GM12878 (cell line): Measurements from ENCODE around the gene PITPNC1. TPM values are rescaled to one million over a fixed set of nuclear protein-coding genes. Genes with fewer than 3 reads are reported as not detected.

Experiments
- ATF3 ChIP-seq: IDR thresholded peaks from 2 replicates; pipeline ENCODE4 v1.6.1; 2011; ENCODE audit warnings: low read depth, mild to moderate bottlenecking, low read length, moderate library complexity, borderline replicate concordance; ENCODE audit errors: extremely low read depth
- BCL11A ChIP-seq: IDR thresholded peaks from 2 replicates; pipeline ENCODE4 v1.6.1; 2011; ENCODE audit warnings: low read depth, low read length
- BRCA1 ChIP-seq: IDR thresholded peaks from 2 replicates; pipeline ENCODE4 v1.6.1; 2011; ENCODE audit warnings: low read depth, low read length, improper control_type of control experiment
- CBFB ChIP-seq: IDR thresholded peaks from 2 replicates; pipeline ENCODE4 v1.6.1; 2016; ENCODE audit warnings: antibody characterized with exemption, low read depth
- DPF2 ChIP-seq: fragments of 450-650 bp; IDR thresholded peaks from 2 replicates; pipeline ENCODE4 v1.6.1; 2017; ENCODE audit warnings: mild to moderate bottlenecking
- EGR1 ChIP-seq, 2 experiments: IDR thresholded peaks; 1 replicate in 1 of 2; 2 replicates in 1 of 2; pipeline ENCODE4 v1.6.1; 2011 to 2012; ENCODE audit warnings: low read depth in 2 of 2, low read length in 2 of 2, borderline replicate concordance in 1 of 2, mild to moderate bottlenecking in 1 of 2, moderate library complexity in 1 of 2
- HDAC6 ChIP-seq: fragments of 200-600 bp; sonication (generic); IDR thresholded peaks from one replicate; pipeline ENCODE4 v1.8.0; 2017; ENCODE audit warnings: antibody characterized with exemption; ENCODE audit not compliant: unreplicated experiment
- HDGF ChIP-seq: fragments of 450-650 bp; IDR thresholded peaks from 2 replicates; pipeline ENCODE4 v1.6.1; 2016; ENCODE audit warnings: antibody characterized with exemption
- MTA2 ChIP-seq: fragments of 450-650 bp; IDR thresholded peaks from 2 replicates; pipeline ENCODE4 v1.6.1; 2016; ENCODE audit warnings: low read depth, mild to moderate bottlenecking, moderate library complexity
- MYB ChIP-seq: fragments of 150-350 bp; IDR thresholded peaks from 2 replicates; pipeline ENCODE4 v1.6.1; 2014; ENCODE audit warnings: mild to moderate bottlenecking, low read depth, low read length, borderline replicate concordance
- PAX5 ChIP-seq: IDR thresholded peaks from 2 replicates; pipeline ENCODE4 v1.6.1; 2011; ENCODE audit warnings: low read depth, low read length, borderline replicate concordance
- POLR2A ChIP-seq: IDR thresholded peaks from 2 replicates; pipeline ENCODE4 v1.6.1; 2011; ENCODE audit warnings: low read depth, mild to moderate bottlenecking, low read length
- POU2F2 ChIP-seq: IDR thresholded peaks from 3 replicates; pipeline ENCODE4 v1.6.1; 2011; ENCODE audit warnings: low read depth, mild to moderate bottlenecking, low read length, borderline replicate concordance
- RELA ChIP-seq: fragments of 450-650 bp; IDR thresholded peaks from 2 replicates; pipeline ENCODE4 v1.8.0; 2014; ENCODE audit warnings: borderline replicate concordance; ENCODE audit not compliant: partially characterized antibody
- RFX5 ChIP-seq: IDR thresholded peaks from 2 replicates; pipeline ENCODE4 v1.6.1; 2011; ENCODE audit warnings: low read depth, low read length, improper control_type of control experiment
- RUNX3 ChIP-seq: IDR thresholded peaks from 2 replicates; pipeline ENCODE4 v1.6.1; 2012; ENCODE audit warnings: low read length, inconsistent platforms
- SMARCA5 ChIP-seq: fragments of 450-650 bp; IDR thresholded peaks from 2 replicates; pipeline ENCODE4 v1.6.1; 2017; ENCODE audit warnings: mild to moderate bottlenecking
- STAT3 ChIP-seq: IDR thresholded peaks from 2 replicates; pipeline ENCODE4 v1.6.1; 2011; ENCODE audit warnings: low read depth, low read length, improper control_type of control experiment
- SUPT20H ChIP-seq: IDR thresholded peaks from 2 replicates; pipeline ENCODE4 v1.6.1; 2011; ENCODE audit warnings: low read depth, mild to moderate bottlenecking, low read length, moderate library complexity, borderline replicate concordance; ENCODE audit not compliant: control insufficient read depth
- ZBTB11 ChIP-seq: fragments of 450-650 bp; formaldehyde crosslinking; IDR thresholded peaks from 2 replicates; pipeline ENCODE4 v1.5.0; 2022; ENCODE audit warnings: mild to moderate bottlenecking, missing genetic modification characterization
- ZNF217 ChIP-seq: fragments of 450-650 bp; IDR thresholded peaks from 2 replicates; pipeline ENCODE4 v1.6.1; 2017; ENCODE audit warnings: antibody characterized with exemption, mild to moderate bottlenecking
- ZNF687 ChIP-seq: fragments of 450-650 bp; IDR thresholded peaks from 2 replicates; pipeline ENCODE4 v1.6.1; 2017; ENCODE audit warnings: mild to moderate bottlenecking, moderate library complexity
- polyA plus RNA-seq, 11 experiments: library from polyadenylated mRNA; depleted of rRNA in 4 of 11; unstranded in 6 of 11; stranded (reverse) in 5 of 11; fragments of >200 nt; fragmentation: Nextera tagmentation in 4 of 11; fragmentation: Illumina TruSeq in 1 of 11; extraction: Ambion mirVana in 4 of 11; extraction: Trizol in 1 of 11; gene quantifications; 1 replicate in 1 of 11; 2 replicates in 10 of 11; pipeline versions ENCODE4 v1.2.1 to v1.2.3, GENCODE V29; 2011 to 2016; ENCODE audit warnings: inconsistent platforms in 2 of 11, missing spikeins in 2 of 11, low read depth in 1 of 11
- total RNA-seq, 4 experiments: library from RNA; depleted of rRNA in 3 of 4; stranded (reverse); fragments of >200 nt in 3 of 4; fragmentation: Illumina TruSeq in 1 of 4; extraction: Trizol in 1 of 4; gene quantifications; 2 replicates each; pipeline versions ENCODE4 v1.2.1 to v1.2.3, GENCODE V29; 2013 to 2021
- TF ChIP-seq, protein P1 (sequence below): IDR thresholded peaks from 2 replicates; pipeline ENCODE4 v1.6.1; 2012; ENCODE audit warnings: low read depth, low read length, improper control_type of control experiment
- TF ChIP-seq, protein P2 (sequence below): IDR thresholded peaks from 2 replicates; pipeline ENCODE4 v1.6.1; 2011; ENCODE audit warnings: low read depth, low read length, improper control_type of control experiment, borderline replicate concordance

PITPNC1 gene
- total and polyA plus RNA-seq, 10 of the 15 experiments (the other 5 are each of a cell fraction or from before 2014, with no cell fraction given), result 12.2 to 62.4 (median 47.3) TPM

- TF ChIP-seq ZBTB11 (CRISPR knock-in tag) (no peak), ZNF687 (no peak), ZNF217 (no peak), BCL11A (peak; percentile 43; the same call in 1 of the 2 replicates), SMARCA5 (no peak), ATF3 (no peak), STAT3 (no peak), HDGF (no peak), CBFB (peak; percentile 58; the same call in 1 of the 2 replicates), RUNX3 (peak; percentile 90), EGR1 (IDR thresholded peaks at IDR 0.05; ENCODE audit: borderline replicate concordance in 1 of 2, low read depth in 2 of 2, low read length in 2 of 2) (no peak), MTA2 (no peak), DPF2 (no peak), RELA (no peak), BRCA1 (no peak), POLR2A (no peak), PAX5 (no peak), SUPT20H (no peak), RFX5 (no peak), HDAC6 (no peak), MYB (no peak), POU2F2 (no peak)
- TF ChIP-seq, protein P1, sequence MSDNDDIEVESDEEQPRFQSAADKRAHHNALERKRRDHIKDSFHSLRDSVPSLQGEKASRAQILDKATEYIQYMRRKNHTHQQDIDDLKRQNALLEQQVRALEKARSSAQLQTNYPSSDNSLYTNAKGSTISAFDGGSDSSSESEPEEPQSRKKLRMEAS, result no peak
- TF ChIP-seq, protein P2, sequence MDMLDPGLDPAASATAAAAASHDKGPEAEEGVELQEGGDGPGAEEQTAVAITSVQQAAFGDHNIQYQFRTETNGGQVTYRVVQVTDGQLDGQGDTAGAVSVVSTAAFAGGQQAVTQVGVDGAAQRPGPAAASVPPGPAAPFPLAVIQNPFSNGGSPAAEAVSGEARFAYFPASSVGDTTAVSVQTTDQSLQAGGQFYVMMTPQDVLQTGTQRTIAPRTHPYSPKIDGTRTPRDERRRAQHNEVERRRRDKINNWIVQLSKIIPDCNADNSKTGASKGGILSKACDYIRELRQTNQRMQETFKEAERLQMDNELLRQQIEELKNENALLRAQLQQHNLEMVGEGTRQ, result no peak
These were observed 112.2 kb downstream of the PITPNC1 start (continued) for GRCh38 chr17:67489273-67489672.
